ENCODE data around the gene MAGI1. TPM values are rescaled to one million over a fixed set of nuclear protein-coding genes. Genes with fewer than 3 reads are reported as not detected.

Gene MAGI1
- total RNA-seq, 1 donor from 2014 or later: 47.1 TPM

DNA sequence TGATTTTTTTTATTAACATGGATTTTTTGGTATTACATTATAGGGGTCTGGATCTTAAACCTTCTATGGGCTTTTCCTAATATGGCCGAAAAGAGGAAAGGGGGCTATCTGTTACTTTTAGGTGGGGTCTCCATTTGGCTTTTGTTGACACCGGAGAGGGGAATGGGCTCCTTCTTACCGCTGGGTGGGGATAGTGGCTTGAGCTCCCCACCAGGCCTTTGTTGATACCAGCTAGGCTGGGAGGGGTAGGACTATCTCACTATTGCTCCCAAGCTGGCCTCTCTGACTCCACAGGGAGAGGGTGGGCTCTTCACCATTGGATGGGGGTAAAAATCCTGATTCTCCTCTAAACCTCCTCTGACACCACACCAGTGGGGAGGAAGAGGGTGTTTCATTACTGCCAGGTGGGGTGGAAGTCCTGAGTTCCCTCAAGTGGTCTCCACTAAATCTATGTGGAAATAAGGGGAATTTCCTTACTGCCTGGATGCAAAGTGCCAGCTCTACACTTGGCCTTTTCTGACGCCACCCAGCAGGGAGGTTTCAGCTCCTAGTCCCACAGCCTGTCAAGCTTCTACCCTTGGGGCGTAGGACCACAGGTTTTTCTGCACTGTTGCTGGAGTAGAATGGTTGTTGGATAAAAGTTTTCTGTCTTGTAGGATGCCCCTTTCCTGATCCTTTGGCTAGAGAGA lies 572.3 kb downstream of the MAGI1 start:
- H3K4me3 ChIP-seq: no peak overlapping the region
- intact Hi-C loops (cut with DNase I): no loop called here
- TF ChIP-seq POLR2AphosphoS5 (IDR thresholded peaks at IDR 0.05; ENCODE audit: insufficient read depth in 1 of 2, low read depth in 1 of 2) (no peak), POLR2A (IDR thresholded peaks at IDR 0.05) (no peak)

DNA sequence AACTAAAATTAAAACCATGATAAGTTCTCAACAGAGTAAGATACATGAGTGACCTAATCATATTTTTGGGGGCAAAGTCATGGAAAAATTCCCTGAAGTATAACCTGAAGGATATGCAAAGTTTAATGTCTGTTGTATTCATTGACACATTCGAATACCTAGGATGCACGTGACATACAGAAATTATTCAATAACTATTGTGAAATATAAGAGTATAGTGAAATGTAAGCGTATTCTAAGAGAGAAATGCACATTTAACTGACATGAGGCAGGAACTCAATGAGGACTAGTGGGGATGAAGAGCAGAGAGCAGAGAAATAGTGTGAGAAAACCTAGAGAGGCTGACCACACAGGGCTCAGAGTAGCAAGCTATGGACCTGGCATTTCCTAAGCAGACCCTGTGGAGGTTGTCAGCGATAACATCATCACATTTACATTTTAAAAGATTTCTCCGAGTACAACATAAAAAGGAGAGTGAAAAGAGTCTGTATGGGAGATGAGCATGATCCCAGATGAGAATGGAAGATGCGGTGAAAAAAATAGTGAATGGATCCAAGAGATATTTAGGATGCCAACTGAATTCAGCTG lies 588.8 kb downstream of the MAGI1 start:
- H3K27me3 ChIP-seq: no peaks in the 10 kb centered on the region
- H3K4me1 ChIP-seq: no peaks in the 10 kb centered on the region
- intact Hi-C loops (cut with DNase I): no loop called here
- H3K4me3 ChIP-seq: no peak overlapping the region
- no peak for TF ChIP-seq POLR2A (IDR thresholded peaks at IDR 0.05)
- no peak overlapping the region for H3K27ac ChIP-seq
- no peak for DNase-seq (ENCODE audit: extremely low spot score in 2 of 2)
- no peaks in the 10 kb centered on the region for H3K36me3 ChIP-seq
- no peaks in the 10 kb centered on the region for H3K9me3 ChIP-seq

More for the DNA sequence above, 572.3 kb downstream of the MAGI1 start:
- no peaks in the 10 kb centered on the region for H3K9me3 ChIP-seq
- H3K4me1 ChIP-seq: no peaks in the 10 kb centered on the region
- no peaks in the 10 kb centered on the region for H3K36me3 ChIP-seq
- DNase-seq (ENCODE audit: extremely low spot score in 2 of 2): no peak
- no peak overlapping the region for H3K27ac ChIP-seq
- no peaks in the 10 kb centered on the region for H3K27me3 ChIP-seq

- TF ChIP-seq, protein P1, sequence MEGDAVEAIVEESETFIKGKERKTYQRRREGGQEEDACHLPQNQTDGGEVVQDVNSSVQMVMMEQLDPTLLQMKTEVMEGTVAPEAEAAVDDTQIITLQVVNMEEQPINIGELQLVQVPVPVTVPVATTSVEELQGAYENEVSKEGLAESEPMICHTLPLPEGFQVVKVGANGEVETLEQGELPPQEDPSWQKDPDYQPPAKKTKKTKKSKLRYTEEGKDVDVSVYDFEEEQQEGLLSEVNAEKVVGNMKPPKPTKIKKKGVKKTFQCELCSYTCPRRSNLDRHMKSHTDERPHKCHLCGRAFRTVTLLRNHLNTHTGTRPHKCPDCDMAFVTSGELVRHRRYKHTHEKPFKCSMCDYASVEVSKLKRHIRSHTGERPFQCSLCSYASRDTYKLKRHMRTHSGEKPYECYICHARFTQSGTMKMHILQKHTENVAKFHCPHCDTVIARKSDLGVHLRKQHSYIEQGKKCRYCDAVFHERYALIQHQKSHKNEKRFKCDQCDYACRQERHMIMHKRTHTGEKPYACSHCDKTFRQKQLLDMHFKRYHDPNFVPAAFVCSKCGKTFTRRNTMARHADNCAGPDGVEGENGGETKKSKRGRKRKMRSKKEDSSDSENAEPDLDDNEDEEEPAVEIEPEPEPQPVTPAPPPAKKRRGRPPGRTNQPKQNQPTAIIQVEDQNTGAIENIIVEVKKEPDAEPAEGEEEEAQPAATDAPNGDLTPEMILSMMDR (IDR thresholded peaks at IDR 0.05): no peak
- TF ChIP-seq POLR2A (IDR thresholded peaks at IDR 0.05) (no peak), POLR2AphosphoS5 (IDR thresholded peaks at IDR 0.05; ENCODE audit: insufficient read depth in 1 of 2, low read depth in 1 of 2) (no peak)
- intact Hi-C loops (cut with DNase I): no loop called here
Observed at GRCh38 chr3:65448120-65448519, 590.6 kb downstream of the MAGI1 start.

DNA sequence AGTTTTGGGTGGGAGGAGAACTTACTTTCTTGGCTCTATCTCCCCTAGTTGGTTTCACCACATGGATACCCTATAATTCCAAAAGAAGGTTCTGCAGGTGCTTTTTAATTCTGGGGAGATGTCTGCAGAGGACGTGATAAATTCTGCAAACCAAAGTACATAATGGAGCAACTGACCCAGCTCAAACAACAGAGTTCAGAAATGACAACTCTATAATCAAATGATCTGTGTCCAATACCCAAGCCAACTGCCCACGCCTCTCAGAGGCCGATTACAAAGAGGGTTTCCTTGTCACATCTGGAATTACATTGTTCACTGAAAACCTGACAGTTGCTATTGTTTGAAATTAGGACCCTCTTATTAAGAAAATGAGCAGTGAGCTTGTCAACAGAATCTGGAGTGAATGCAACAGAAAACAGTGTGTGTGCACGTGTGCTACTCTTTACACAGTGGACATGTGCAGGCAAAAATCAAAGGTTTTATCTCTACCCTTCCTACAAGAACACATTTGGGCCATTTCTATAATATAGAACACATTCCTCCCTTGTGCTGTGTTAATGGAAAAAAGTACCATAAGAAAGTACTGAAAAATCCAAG lies 593.0 kb downstream of the MAGI1 start:
- TF ChIP-seq POLR2A (IDR thresholded peaks at IDR 0.05) (no peak), POLR2AphosphoS5 (IDR thresholded peaks at IDR 0.05; ENCODE audit: insufficient read depth in 1 of 2, low read depth in 1 of 2) (no peak)
- TF ChIP-seq, protein P1 (IDR thresholded peaks at IDR 0.05): no peak
- H3K36me3 ChIP-seq: no peaks in the 10 kb centered on the region
- H3K4me3 ChIP-seq: no peak overlapping the region
- intact Hi-C loops (cut with DNase I): no loop called here
- no peaks in the 10 kb centered on the region for H3K4me1 ChIP-seq
- H3K27me3 ChIP-seq: no peaks in the 10 kb centered on the region
- H3K27ac ChIP-seq: no peak overlapping the region
- no peaks in the 10 kb centered on the region for H3K9me3 ChIP-seq
- no peak for DNase-seq (ENCODE audit: extremely low spot score in 2 of 2)

More at GRCh38 chr3:65448120-65448519, 590.6 kb downstream of the MAGI1 start:
- H3K27me3 ChIP-seq: no peaks in the 10 kb centered on the region
- H3K4me3 ChIP-seq: no peak overlapping the region
- H3K27ac ChIP-seq: no peak overlapping the region
- no peak for DNase-seq (ENCODE audit: extremely low spot score in 2 of 2)
- H3K9me3 ChIP-seq: no peaks in the 10 kb centered on the region
- no peaks in the 10 kb centered on the region for H3K36me3 ChIP-seq
- no peaks in the 10 kb centered on the region for H3K4me1 ChIP-seq

- TF ChIP-seq, protein P1 (IDR thresholded peaks at IDR 0.05): no peak
- TF ChIP-seq POLR2AphosphoS5 (IDR thresholded peaks at IDR 0.05; ENCODE audit: insufficient read depth in 1 of 2, low read depth in 1 of 2) (no peak), POLR2A (IDR thresholded peaks at IDR 0.05) (no peak)
- H3K4me3 ChIP-seq: no peak overlapping the region
- H3K9me3 ChIP-seq: no peaks in the 10 kb centered on the region
- H3K27me3 ChIP-seq: no peaks in the 10 kb centered on the region
- intact Hi-C loops (cut with DNase I): no loop called here
- no peak for DNase-seq (ENCODE audit: extremely low spot score in 2 of 2)
- H3K4me1 ChIP-seq: no peaks in the 10 kb centered on the region
- no peak overlapping the region for H3K27ac ChIP-seq
- no peaks in the 10 kb centered on the region for H3K36me3 ChIP-seq
Observed at GRCh38 chr3:65444447-65444815, 594.3 kb downstream of the MAGI1 start.

Data from vagina (tissue), 2 donors.